Activated T-helper 2 cell treated with anti-CD3 and anti-CD28 coated beads, Interferon-gamma antibody, Interleukin-2, Interleukin-4, amounts not matched to agents 10 μg/mL and 5 μg/mL and 100 μg/mL, durations not matched to agents 14 hours and 24 hours and 36 hours (primary cell): Measurements from ENCODE around the gene UBA5. TPM values are rescaled to one million over a fixed set of nuclear protein-coding genes. Genes with fewer than 3 reads are reported as not detected.

Experiments
- DNase-seq: peaks from one replicate; pipeline ENCODE4 v3.0.0; 2021; ENCODE audit warnings: low spot score
- H3K27ac Mint-ChIP-seq: one replicate; pipeline ENCODE4 v1.8.0; 2021; ENCODE audit warnings: mixed read lengths
- H3K27me3 Mint-ChIP-seq: one replicate; pipeline ENCODE4 v1.8.0; 2021; ENCODE audit warnings: low read depth, mixed read lengths
- H3K36me3 Mint-ChIP-seq: one replicate; pipeline ENCODE4 v1.8.0; 2021; ENCODE audit warnings: low read depth, mixed read lengths
- H3K4me1 Mint-ChIP-seq: one replicate; pipeline ENCODE4 v1.8.0; 2021; ENCODE audit warnings: low read depth, mixed read lengths
- H3K4me3 Mint-ChIP-seq: one replicate; pipeline ENCODE4 v1.8.0; 2021; ENCODE audit warnings: low read depth, mild to moderate bottlenecking, moderate library complexity, mixed read lengths
- H3K9me3 Mint-ChIP-seq: one replicate; pipeline ENCODE4 v1.8.0; 2021; ENCODE audit warnings: mixed read lengths
- intact Hi-C: fragments of 100-400 bp; cut with micrococcal nuclease; formaldehyde crosslinking; loops from one replicate; pipeline ENCODE4 v1.15.1; 2023
- total RNA-seq: library from RNA; stranded (reverse); gene quantifications from 2 replicates; pipeline ENCODE4 v1.2.3, GENCODE V29; 2022

The UBA5 gene
- total RNA-seq, 1 donor from 2014 or later: 80.2 TPM

DNA sequence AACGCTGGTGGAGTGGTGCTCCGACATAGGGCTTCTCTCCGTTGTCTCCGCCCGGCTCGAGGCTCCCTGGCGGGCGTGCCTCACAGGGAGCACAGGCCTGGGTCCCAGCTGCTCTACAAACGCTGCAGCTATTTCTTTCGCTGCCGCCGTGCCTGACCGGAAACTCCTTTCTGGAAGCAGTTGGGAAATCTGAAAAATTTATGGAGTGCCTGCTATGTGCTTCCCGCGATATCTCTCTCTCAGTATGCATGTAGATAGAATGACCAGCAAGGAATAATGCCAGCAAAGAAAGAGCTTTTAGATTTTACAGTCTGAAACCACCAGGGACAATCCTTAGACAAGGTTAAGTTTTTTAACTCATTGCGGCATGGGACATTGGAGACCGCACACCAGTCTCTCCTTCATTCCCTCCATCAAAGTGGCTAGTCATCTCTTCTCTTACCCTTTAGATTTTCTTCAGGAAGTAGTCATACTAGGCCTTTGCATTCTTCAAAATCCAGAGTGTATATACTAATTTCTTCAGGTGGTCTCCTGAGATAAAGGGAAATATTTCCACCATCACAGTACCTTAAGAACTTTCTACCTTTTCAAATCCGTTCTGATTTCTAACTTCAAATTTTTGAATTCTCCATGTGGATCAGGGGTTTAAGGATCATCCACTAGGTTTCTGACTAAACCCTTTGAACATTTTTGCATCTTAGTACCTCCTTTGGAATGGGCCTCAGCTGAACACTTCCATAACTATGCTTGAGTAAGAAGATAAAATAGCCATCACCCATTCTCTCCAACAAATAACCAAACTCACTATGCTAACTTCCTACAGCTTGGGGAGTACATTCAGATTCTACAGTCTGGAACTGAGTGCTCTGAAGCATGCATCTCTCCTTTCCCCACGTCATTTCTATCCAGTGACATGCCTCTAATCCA lies 63.2 kb downstream of the UBA5 start:
- intact Hi-C loops: loop anchor here (2.0 to 10.0 kb wide), 4 partner anchors 322 to 1762 kb away; partner anchors contain the start of genes ANAPC13 and SRPRB
- Mint-ChIP-seq H3K9me3 (no peaks in the 10 kb centered on the region), H3K4me3 (peak overlapping the region; percentile 86), H3K27ac (peak overlapping the region; percentile 39), H3K27me3 (peaks cover 2% of the 10 kb centered on the region), H3K4me1 (peaks cover 30% of the 10 kb centered on the region), H3K36me3 (peaks cover 10% of the 10 kb centered on the region)
- DNase-seq: no peak

DNA sequence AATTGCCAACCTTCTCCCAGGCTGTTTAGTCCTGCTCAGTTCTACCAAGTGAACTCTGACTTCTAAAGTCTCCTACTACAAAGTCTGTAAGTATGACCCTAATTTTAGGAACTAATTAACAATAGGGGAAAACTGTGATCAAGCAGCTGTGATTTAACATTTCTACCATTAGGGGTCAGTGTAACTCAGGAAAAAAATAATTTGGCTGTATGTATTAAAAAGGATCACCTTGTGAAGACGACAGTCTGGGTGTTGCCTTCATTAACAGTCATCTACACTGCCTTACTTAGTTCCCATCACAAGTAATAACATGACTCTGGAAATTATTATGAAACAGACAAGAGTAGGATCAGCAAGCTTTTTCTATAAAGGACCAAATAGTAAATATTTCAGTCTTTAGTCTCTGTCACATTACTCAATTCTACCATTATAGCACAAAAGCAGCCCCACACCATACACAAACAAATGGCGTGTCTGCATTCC lies 66.3 kb downstream of the UBA5 start:
- DNase-seq: no peak
- intact Hi-C loops: loop anchor here (1.0 to 10.0 kb wide), 5 partner anchors 318 to 1201 kb away; no protein-coding TSS in a partner anchor
- Mint-ChIP-seq H3K4me1 (peaks cover 5% of the 10 kb centered on the region), H3K36me3 (no peaks in the 10 kb centered on the region), H3K27ac (no peak overlapping the region), H3K4me3 (no peak overlapping the region), H3K27me3 (peaks cover 19% of the 10 kb centered on the region), H3K9me3 (no peaks in the 10 kb centered on the region)

Other genes with a start within 250 kb of the UBA5 start
- 32.8 and 36.1 TPM in 2 replicates for gene DNAJC13, start 242.8 kb upstream of the UBA5 start, total RNA-seq
- not detected in 2 replicates for gene ACKR4, start 63.1 kb upstream of the UBA5 start, total RNA-seq
- gene ACAD11, start 520 bp upstream of the UBA5 start, total RNA-seq: 14.9 and 18.3 TPM in 2 replicates
- gene NPHP3, start 62.1 kb downstream of the UBA5 start, total RNA-seq: 16.1 and 20.5 TPM in 2 replicates